Activated naive CD8-positive, alpha-beta T cell treated with anti-CD3 and anti-CD28 coated beads, Interleukin-2, amount 50 U/mL, for 24 hours (primary cell): ENCODE measurements around the gene AP3B2.
A peak's percentile ranks its signal among the peaks of the same experiment; 100 is the strongest.
"Not testable (repeated sequence)": the region's sequence is repeated elsewhere in the genome, so short reads cannot be mapped to it uniquely, and the experiment has no call there.

Experiments
- ATAC-seq: fragments of 150-1000 bp; cut with Tn5 transposase; one replicate; pipeline ENCODE4 v1.10.0; 2021
- DNase-seq: peaks from one replicate; pipeline ENCODE4 v3.0.0; 2021
- H3K27ac Mint-ChIP-seq: one replicate; pipeline ENCODE4 v1.8.0; 2021; ENCODE audit warnings: mild to moderate bottlenecking, mixed read lengths
- H3K27me3 Mint-ChIP-seq: one replicate; pipeline ENCODE4 v1.8.0; 2021; ENCODE audit warnings: mixed read lengths
- H3K36me3 Mint-ChIP-seq: one replicate; pipeline ENCODE4 v1.8.0; 2021; ENCODE audit warnings: low read depth, mixed read lengths
- H3K4me1 Mint-ChIP-seq: one replicate; pipeline ENCODE4 v1.8.0; 2021; ENCODE audit warnings: mixed read lengths
- H3K4me3 Mint-ChIP-seq: one replicate; pipeline ENCODE4 v1.8.0; 2021; ENCODE audit warnings: mild to moderate bottlenecking, moderate library complexity, mixed read lengths
- H3K9me3 Mint-ChIP-seq: one replicate; pipeline ENCODE4 v1.8.0; 2021; ENCODE audit warnings: mixed read lengths

The AP3B2 gene

DNA sequence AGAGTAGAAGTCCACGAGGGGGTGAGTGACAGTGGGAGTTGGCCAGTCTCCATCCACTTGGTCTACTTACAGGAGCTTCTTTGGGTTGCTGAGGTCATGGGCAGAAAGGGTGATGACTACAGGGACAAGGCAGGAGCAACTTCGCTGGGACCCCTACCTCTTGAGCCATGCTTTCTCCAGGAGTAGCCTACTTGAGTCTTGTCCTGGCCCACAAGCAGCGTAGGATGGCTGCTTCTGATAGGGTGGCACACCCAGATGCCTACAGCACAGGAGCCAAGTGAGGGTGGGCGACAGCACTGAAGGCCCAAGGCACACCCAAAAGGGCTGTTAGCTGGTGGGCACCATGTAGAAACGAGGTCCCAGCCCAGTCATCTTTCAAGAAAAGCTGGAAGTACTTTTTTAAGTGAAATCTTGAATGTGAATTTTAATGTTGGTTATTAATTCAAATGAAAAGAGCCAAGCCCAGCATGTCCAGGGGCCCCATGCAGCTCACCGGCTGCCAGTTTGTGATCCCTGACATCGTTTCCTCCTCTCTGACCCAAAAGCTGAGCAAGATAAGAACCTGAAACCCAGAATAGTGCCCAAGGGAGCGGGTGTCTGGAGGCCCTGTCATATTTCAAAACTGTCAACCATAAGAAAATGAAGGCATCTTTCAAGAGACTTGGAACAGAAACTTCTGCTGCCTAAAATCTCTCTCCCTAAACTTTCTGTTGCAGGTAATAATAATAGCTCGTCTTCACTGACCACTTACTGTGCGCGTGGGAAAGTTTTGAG, 60.3 kb downstream of the AP3B2 start:
- no peaks in the 10 kb centered on the region for H3K36me3 Mint-ChIP-seq
- H3K9me3 Mint-ChIP-seq, result no peaks in the 10 kb centered on the region
- no peak overlapping the region for H3K27ac Mint-ChIP-seq
- DNase-seq (no peak), ATAC-seq (no peak)
- H3K27me3 Mint-ChIP-seq, result peaks cover 40% of the 10 kb centered on the region
- peaks cover 17% of the 10 kb centered on the region for H3K4me1 Mint-ChIP-seq
- H3K4me3 Mint-ChIP-seq, result no peak overlapping the region

GRCh38 chr15:82648257-82649103, 61.2 kb downstream of the AP3B2 start:
- Mint-ChIP-seq H3K27me3 (peaks cover 45% of the 10 kb centered on the region), H3K27ac (peak overlapping the region; percentile 0), H3K4me3 (peak overlapping the region; percentile 14), H3K36me3 (no peaks in the 10 kb centered on the region), H3K4me1 (peaks cover 17% of the 10 kb centered on the region), H3K9me3 (no peaks in the 10 kb centered on the region)
- ATAC-seq (no peak), DNase-seq (no peak)

GRCh38 chr15:82647835-82648256, 61.8 kb downstream of the AP3B2 start:
- no peaks in the 10 kb centered on the region for H3K9me3 Mint-ChIP-seq

GRCh38 chr15:82647045-82647834, 62.4 kb downstream of the AP3B2 start, which contains the start of gene CPEB1:
TSS of gene CPEB1 (minus strand) at chr15:82647363. CDS start at chr15:82628459, 18,904 bp downstream.
- Mint-ChIP-seq H3K36me3 (no peaks in the 10 kb centered on the region), H3K27me3 (peaks cover 40% of the 10 kb centered on the region), H3K9me3 (no peaks in the 10 kb centered on the region), H3K27ac (no peak within 1 kb of the TSS), H3K4me3 (peak within 1 kb of the TSS; percentile 14), H3K4me1 (peaks cover 15% of the 10 kb centered on the region)
- DNase-seq, result peak; percentile 44
- ATAC-seq, result peak; percentile 45

More at GRCh38 chr15:82647835-82648256, 61.8 kb downstream of the AP3B2 start:
- Mint-ChIP-seq H3K4me3 (peak overlapping the region; percentile 14), H3K36me3 (no peaks in the 10 kb centered on the region), H3K27ac (no peak overlapping the region), H3K4me1 (peaks cover 17% of the 10 kb centered on the region), H3K27me3 (peaks cover 43% of the 10 kb centered on the region)
- DNase-seq (peak; percentile 63), ATAC-seq (peak; percentile 75)

- ATAC-seq (no peak), DNase-seq (peak; percentile 21)
- Mint-ChIP-seq H3K9me3 (no peaks in the 10 kb centered on the region), H3K27me3 (peaks cover 37% of the 10 kb centered on the region), H3K36me3 (no peaks in the 10 kb centered on the region), H3K4me1 (peaks cover 13% of the 10 kb centered on the region), H3K27ac (no peak overlapping the region), H3K4me3 (peak overlapping the region; percentile 14)
Observed at GRCh38 chr15:82646250-82647044, 63.2 kb downstream of the AP3B2 start.

DNA sequence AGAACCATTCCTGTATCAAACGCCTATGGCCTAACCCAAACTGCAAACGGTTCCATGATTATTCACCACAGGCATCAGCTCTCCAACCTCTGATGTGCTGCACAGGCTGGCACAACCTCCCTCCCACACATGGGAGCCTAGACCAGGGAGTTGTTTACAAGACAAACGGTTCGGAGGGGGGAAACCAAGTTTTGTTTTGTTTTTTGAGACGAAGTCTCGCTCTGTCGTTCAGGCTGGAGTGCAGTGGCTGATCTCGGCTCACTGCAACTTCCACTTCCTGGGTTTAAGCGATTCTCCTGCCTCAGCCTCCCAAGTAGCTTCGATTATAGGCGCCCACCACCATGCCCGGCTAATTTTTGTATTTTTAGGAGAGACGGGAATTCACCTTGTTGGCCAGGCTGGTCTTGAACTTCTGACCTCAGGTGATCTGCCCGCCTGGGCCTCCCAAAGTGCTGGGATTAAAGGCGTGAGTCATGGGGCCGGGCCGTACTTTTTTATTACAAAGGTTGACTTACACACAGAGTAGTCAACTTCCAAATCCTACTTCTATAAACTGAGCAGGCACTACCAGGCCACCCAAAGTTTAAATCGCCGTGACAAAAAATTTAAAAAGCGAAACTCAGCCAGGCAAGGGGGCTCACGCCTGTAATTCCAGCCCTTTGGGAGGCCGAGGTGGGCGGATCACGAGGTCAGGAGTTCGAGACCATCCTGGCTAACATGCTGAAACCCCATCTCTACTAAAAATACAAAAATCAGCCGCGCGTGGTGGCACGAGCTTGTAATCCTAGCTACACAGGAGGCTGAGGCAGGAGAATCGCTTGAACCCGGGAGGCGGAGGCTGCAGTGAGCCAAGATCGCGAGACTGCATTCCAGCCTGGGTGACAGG, 64.5 kb downstream of the AP3B2 start:
- DNase-seq, H3K36me3 Mint-ChIP-seq, H3K9me3 Mint-ChIP-seq, H3K27ac Mint-ChIP-seq, ATAC-seq, H3K4me3 Mint-ChIP-seq: not testable (repeated sequence)
- Mint-ChIP-seq H3K4me1 (peaks cover 13% of the 10 kb centered on the region), H3K27me3 (peaks cover 43% of the 10 kb centered on the region)

- H3K27me3 Mint-ChIP-seq, result peaks cover 41% of the 10 kb centered on the region
- ATAC-seq, result no peak
- no peaks in the 10 kb centered on the region for H3K36me3 Mint-ChIP-seq
- H3K9me3 Mint-ChIP-seq, result no peaks in the 10 kb centered on the region
- no peak overlapping the region for H3K27ac Mint-ChIP-seq
- no peak overlapping the region for H3K4me3 Mint-ChIP-seq
- no peak for DNase-seq
- H3K4me1 Mint-ChIP-seq, result peaks cover 12% of the 10 kb centered on the region
Observed at GRCh38 chr15:82643992-82644391, 65.7 kb downstream of the AP3B2 start.

GRCh38 chr15:82642656-82643055, 67.0 kb downstream of the AP3B2 start:
- Mint-ChIP-seq H3K27ac (no peak overlapping the region), H3K4me1 (peaks cover 7% of the 10 kb centered on the region), H3K36me3 (no peaks in the 10 kb centered on the region), H3K27me3 (peaks cover 32% of the 10 kb centered on the region), H3K4me3 (no peak overlapping the region), H3K9me3 (no peaks in the 10 kb centered on the region)
- no peak for DNase-seq
- ATAC-seq, result no peak

DNA sequence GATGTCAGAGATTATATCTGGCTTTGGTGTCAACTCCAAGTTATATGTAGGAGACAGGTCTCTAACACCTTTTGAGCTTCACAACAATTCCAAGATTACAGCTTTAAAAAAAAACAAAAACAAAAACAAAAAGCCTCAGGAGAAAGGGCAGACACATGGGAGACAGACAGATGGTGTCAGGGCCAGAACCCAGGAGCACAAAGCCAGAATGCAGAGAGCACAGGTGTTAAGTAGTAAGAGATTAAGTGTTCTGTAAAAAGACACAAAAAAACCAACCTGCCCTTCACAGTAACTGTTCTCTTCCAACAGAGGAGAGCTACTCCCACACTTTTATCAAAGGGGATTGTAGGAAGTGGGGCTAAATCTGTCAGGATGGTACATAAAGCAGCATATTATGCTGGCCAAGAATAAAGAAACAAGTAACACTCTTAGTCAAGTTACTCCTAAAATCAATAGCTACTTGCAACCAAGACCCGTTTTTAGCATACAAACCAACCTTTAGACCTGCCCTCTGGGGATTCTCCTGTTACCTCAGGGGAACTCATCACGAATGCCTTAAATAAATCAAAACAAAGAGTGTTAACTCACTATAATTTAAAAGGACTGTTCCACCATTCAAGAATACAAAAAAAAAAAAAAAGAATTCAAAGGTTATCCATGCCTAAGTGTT, 68.4 kb downstream of the AP3B2 start:
- H3K4me1 Mint-ChIP-seq, result peaks cover 3% of the 10 kb centered on the region
- no peaks in the 10 kb centered on the region for H3K36me3 Mint-ChIP-seq
- no peak overlapping the region for H3K4me3 Mint-ChIP-seq
- H3K9me3 Mint-ChIP-seq, result no peaks in the 10 kb centered on the region
- ATAC-seq, result no peak
- H3K27ac Mint-ChIP-seq, result no peak overlapping the region
- H3K27me3 Mint-ChIP-seq, result peaks cover 28% of the 10 kb centered on the region
- no peak for DNase-seq

DNA sequence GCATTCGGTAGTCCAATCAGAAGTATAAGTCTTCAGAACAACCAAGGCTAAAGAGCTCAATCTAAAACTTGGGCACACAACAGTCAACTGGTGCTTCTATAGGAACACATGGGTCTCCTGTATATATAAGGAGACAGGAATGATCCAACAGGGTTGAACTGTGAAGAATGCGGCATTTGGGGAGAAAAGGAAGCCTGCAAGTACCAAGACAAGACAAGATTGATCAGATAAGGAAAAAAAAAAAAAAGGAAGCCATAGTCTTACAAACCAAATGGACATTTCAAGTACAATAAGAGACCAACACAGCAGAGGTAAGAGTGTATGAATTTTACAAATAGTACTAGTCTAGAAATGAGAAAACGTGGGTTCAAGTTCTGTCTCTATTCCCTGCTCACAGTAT, 69.0 kb downstream of the AP3B2 start:
- DNase-seq (no peak), ATAC-seq (no peak)
- Mint-ChIP-seq H3K4me1 (no peaks in the 10 kb centered on the region), H3K4me3 (no peak overlapping the region), H3K36me3 (no peaks in the 10 kb centered on the region), H3K27ac (no peak overlapping the region), H3K27me3 (peaks cover 30% of the 10 kb centered on the region), H3K9me3 (no peaks in the 10 kb centered on the region)

DNA sequence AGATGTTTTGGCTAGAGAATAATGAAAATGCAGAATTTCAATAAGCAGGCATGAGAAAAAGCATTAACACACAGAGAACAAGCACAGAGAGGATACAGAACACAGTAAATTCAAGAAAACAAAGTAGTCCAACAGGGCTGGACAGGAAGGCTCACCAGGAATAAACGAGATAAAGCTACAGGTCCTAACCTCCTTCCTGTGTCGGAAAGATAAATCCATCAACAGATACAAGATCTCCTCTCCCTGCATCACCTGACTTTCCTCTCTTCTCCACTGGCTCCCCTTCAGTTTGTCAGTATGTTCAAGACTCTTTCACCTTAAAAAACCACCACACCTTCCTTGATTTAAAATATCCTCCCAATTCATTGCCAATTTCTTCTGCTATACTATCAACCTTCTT, 73.9 kb downstream of the AP3B2 start:
- DNase-seq (no peak), ATAC-seq (no peak)
- H3K4me1 Mint-ChIP-seq, result no peaks in the 10 kb centered on the region
- H3K27ac Mint-ChIP-seq, result no peak overlapping the region
- no peaks in the 10 kb centered on the region for H3K36me3 Mint-ChIP-seq
- peaks cover 14% of the 10 kb centered on the region for H3K27me3 Mint-ChIP-seq
- H3K4me3 Mint-ChIP-seq, result no peak overlapping the region
- H3K9me3 Mint-ChIP-seq, result no peaks in the 10 kb centered on the region

DNA sequence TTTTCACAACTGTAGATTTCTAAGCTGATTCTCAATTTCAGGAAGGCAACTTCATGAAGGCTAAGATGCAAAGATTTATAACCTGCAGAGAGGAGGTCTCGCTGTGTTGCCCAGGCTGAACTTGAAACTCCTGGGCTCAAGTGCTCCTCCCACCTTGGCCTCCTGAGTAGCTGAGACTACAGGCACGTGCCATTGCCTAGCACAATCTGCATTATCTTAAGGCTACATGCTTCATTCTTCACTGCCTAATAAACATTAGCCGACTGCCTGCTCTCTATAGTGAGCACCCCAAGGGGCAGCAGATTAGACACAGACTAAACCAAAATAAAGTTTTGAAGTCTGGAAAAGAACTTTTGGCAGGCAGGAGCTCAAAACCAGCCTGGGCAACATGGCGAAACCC, 79.6 kb downstream of the AP3B2 start:
- Mint-ChIP-seq H3K36me3 (no peaks in the 10 kb centered on the region), H3K4me1 (no peaks in the 10 kb centered on the region), H3K27me3 (peaks cover 2% of the 10 kb centered on the region), H3K4me3 (no peak overlapping the region), H3K27ac (no peak overlapping the region), H3K9me3 (no peaks in the 10 kb centered on the region)
- DNase-seq (no peak), ATAC-seq (no peak)

GRCh38 chr15:82625136-82625535, 84.5 kb downstream of the AP3B2 start:
- Mint-ChIP-seq H3K4me1 (no peaks in the 10 kb centered on the region), H3K9me3 (no peaks in the 10 kb centered on the region), H3K27ac (no peak overlapping the region), H3K27me3 (peaks cover 2% of the 10 kb centered on the region), H3K36me3 (no peaks in the 10 kb centered on the region), H3K4me3 (no peak overlapping the region)
- ATAC-seq, result no peak
- no peak for DNase-seq
